Nephron (organoid): ENCODE data around the gene SMC4.

Experiments
- H3K27ac Mint-ChIP-seq, 3 experiments: 2 replicates each; pipeline ENCODE4 v1.8.0; 2020; ENCODE audit warnings: mixed read lengths in 3 of 3, mild to moderate bottlenecking in 2 of 3, moderate library complexity in 1 of 3
- H3K27me3 Mint-ChIP-seq: 2 replicates; pipeline ENCODE4 v1.8.0; 2021; ENCODE audit warnings: low read depth, mild to moderate bottlenecking, moderate library complexity, mixed read lengths
- H3K36me3 Mint-ChIP-seq: 2 replicates; pipeline ENCODE4 v1.8.0; 2020; ENCODE audit warnings: low read depth, mixed read lengths
- H3K4me1 Mint-ChIP-seq: 2 replicates; pipeline ENCODE4 v1.8.0; 2020; ENCODE audit warnings: mixed read lengths
- H3K4me3 Mint-ChIP-seq, 3 experiments: 2 replicates each; pipeline ENCODE4 v1.8.0; 2020; ENCODE audit warnings: mild to moderate bottlenecking in 3 of 3, mixed read lengths in 3 of 3, moderate library complexity in 2 of 3
- H3K9me3 Mint-ChIP-seq: 2 replicates; pipeline ENCODE4 v1.8.0; 2020; ENCODE audit warnings: mixed read lengths
- TF ChIP-seq, protein P1 (sequence below), 3 experiments: fragments of 200-600 bp; sonication (generic); IDR thresholded peaks; one replicate each; pipeline ENCODE4 v1.5.0; 2021; ENCODE audit warnings: antibody characterized with exemption in 3 of 3; ENCODE audit not compliant: unreplicated experiment in 3 of 3

SMC4 gene

DNA sequence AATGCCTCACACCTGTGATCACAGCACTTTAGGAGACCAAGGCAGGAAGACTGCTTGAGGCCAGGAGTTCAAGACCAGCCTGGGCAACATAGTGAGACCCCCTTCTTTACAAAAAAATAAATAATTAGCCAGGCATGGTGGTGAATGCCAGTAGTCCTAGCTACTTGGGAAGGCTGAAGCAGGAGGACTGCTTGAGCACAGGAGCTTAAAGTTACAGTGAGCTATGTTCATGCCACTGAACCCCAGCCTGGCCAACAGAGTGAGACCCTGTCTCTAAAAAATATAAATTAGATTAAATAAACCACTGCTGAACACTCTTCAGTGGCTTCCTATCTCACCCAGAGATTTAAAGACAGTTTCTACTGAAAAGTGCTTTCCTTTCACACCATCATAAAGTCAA, 6.7 kb upstream of the SMC4 start:
- H3K4me1 Mint-ChIP-seq: no peaks in the 10 kb centered on the region
- TF ChIP-seq, protein P1, sequence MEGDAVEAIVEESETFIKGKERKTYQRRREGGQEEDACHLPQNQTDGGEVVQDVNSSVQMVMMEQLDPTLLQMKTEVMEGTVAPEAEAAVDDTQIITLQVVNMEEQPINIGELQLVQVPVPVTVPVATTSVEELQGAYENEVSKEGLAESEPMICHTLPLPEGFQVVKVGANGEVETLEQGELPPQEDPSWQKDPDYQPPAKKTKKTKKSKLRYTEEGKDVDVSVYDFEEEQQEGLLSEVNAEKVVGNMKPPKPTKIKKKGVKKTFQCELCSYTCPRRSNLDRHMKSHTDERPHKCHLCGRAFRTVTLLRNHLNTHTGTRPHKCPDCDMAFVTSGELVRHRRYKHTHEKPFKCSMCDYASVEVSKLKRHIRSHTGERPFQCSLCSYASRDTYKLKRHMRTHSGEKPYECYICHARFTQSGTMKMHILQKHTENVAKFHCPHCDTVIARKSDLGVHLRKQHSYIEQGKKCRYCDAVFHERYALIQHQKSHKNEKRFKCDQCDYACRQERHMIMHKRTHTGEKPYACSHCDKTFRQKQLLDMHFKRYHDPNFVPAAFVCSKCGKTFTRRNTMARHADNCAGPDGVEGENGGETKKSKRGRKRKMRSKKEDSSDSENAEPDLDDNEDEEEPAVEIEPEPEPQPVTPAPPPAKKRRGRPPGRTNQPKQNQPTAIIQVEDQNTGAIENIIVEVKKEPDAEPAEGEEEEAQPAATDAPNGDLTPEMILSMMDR (IDR thresholded peaks at IDR 0.05; ENCODE audit: unreplicated experiment in 3 of 3): no peak
- no peaks in the 10 kb centered on the region for H3K27me3 Mint-ChIP-seq
- no peak overlapping the region for H3K27ac Mint-ChIP-seq
- no peaks in the 10 kb centered on the region for H3K9me3 Mint-ChIP-seq
- peaks cover 5% of the 10 kb centered on the region for H3K36me3 Mint-ChIP-seq
- H3K4me3 Mint-ChIP-seq: no peak overlapping the region

DNA sequence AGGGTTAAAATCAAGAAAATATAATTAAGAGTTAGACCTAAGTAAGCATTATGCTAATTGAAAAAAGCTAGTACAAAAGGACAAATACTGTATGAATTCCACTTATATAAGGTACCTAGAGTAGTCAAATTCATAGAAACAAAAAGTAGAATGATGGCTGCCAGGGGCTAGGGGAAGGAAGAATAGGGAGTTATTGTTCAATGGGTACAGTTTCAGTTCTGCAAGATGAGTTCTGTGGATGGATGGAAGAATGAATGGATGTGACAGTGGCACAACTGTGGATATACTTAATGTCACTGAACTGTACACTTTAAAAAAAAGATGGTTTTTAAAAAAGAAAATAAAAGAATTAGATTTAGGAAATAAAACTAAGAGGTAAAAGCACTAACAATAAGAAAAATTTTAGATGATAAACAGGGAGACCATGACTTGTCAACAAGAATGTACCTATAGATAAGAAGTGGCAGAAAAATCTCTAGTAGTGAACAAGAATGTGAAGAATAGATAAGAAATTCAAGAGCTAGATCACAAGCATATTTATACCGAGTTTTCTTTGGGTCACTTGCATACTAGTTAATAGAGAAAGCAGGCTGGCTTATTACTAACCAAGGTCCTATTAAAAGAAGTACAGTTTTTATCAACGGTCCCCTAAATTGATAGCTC, 6.0 kb upstream of the SMC4 start:
- Mint-ChIP-seq H3K27me3 (no peaks in the 10 kb centered on the region), H3K9me3 (no peaks in the 10 kb centered on the region), H3K4me3 (no peak overlapping the region), H3K36me3 (no peaks in the 10 kb centered on the region), H3K4me1 (peaks cover 5% of the 10 kb centered on the region), H3K27ac (no peak overlapping the region)
- TF ChIP-seq, protein P1 (IDR thresholded peaks at IDR 0.05; ENCODE audit: unreplicated experiment in 3 of 3): no peak

DNA sequence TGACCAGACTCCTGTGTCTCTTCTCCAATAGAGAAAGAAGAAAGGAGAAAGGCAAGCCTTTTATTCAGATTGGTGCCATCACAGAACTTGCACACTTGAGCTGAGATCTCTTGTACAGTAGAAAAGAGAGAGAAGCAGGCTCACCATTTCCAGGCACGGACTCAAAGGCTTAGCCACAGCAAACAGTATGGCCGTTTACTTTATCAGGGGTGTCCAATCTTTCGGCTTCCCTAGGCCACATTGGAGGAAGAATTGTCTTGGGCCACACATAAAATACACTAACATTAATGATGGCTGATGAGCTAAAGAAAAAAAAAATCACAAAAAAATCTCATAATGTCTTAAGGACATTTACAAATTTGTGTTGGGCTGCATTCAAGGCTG, 5.4 kb upstream of the SMC4 start:
- no peaks in the 10 kb centered on the region for H3K27me3 Mint-ChIP-seq
- H3K27ac Mint-ChIP-seq: no peak overlapping the region
- no peaks in the 10 kb centered on the region for H3K9me3 Mint-ChIP-seq
- H3K4me3 Mint-ChIP-seq: no peak overlapping the region
- TF ChIP-seq, protein P1 (IDR thresholded peaks at IDR 0.05; ENCODE audit: unreplicated experiment in 3 of 3): no peak
- H3K36me3 Mint-ChIP-seq: no peaks in the 10 kb centered on the region
- peaks cover 9% of the 10 kb centered on the region for H3K4me1 Mint-ChIP-seq

DNA sequence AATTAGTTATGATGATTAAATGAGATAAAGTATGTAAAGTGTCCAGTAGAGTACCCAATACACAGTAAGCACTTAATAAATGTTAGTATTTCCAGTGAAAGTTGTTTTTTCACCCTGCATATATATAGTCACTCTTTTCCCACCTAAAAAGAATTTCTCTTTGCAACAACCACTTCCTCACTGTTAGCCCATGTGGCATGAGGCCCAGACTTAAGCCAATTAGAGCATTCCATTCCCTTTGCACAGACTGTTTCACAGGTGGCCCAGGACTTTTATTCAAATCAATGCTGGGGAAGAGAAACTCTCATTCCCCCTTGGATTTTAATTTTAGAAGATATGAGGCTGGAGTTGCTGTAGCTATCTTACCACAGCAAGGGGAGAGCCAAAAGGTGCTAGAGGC, 4.2 kb upstream of the SMC4 start:
- TF ChIP-seq, protein P1 (IDR thresholded peaks at IDR 0.05; ENCODE audit: unreplicated experiment in 3 of 3): no peak
- Mint-ChIP-seq H3K4me3 (no peak overlapping the region), H3K4me1 (peaks cover 11% of the 10 kb centered on the region), H3K9me3 (no peaks in the 10 kb centered on the region), H3K27ac (no peak overlapping the region), H3K36me3 (no peaks in the 10 kb centered on the region), H3K27me3 (no peaks in the 10 kb centered on the region)

DNA sequence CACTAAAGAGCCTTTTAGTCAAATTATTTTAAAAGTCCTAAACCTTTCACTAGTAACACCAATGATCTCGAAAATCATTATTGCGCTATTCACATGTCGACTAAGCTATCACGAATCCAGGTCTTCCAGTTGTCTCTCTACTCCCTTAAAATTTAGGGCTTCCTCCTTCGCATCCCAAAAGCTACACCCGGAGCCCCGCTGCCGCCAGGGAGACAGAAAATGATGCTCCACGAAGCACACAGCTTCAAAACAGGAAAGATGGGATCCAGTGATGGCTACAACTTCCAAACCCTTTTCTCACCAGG, 678 bp upstream of the SMC4 start:
- H3K4me3 Mint-ChIP-seq: peak overlapping the region; percentile 92 to 97 (median 96)
- H3K4me1 Mint-ChIP-seq: peaks cover 40% of the 10 kb centered on the region
- TF ChIP-seq, protein P1 (IDR thresholded peaks at IDR 0.05; ENCODE audit: unreplicated experiment in 3 of 3): no peak
- H3K36me3 Mint-ChIP-seq: no peaks in the 10 kb centered on the region
- peaks cover 5% of the 10 kb centered on the region for H3K27me3 Mint-ChIP-seq
- H3K9me3 Mint-ChIP-seq: no peaks in the 10 kb centered on the region
- peak overlapping the region; percentile 99 for H3K27ac Mint-ChIP-seq

DNA sequence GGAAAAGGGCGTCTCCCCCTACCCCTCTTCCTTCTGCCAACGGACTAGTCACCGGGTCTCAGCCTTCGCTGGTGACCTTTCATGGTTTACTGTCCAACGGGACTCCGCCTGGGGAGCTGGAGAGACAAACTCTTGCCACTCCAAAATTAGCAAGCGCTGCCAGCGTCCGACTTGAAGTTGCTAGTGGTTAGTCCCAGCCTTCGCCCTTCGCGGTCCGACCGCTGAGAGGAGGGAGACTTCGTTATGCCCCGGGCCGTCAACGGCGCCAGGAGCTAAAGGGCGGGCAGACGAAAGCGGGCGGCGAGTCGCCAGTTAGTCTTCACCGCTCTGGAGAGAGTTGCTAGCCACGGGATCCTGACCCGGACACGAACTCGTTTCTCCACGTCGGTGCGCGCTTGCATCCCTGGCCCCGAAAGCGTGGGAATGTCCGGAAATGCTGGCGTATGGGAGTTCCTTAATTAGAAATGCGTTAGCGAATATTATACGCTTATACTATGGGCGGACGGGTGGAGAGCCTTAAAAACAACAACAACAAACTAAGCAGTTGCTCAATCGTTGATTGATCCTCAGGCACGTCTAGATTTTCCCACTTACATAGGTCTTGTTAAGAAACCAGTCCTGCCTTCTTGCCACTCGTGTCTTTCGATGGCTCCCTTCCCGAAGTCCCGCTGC, 716 bp downstream of the SMC4 start:
- Mint-ChIP-seq H3K4me1 (peaks cover 45% of the 10 kb centered on the region), H3K27ac (peak overlapping the region; percentile 99), H3K36me3 (no peaks in the 10 kb centered on the region), H3K27me3 (peaks cover 5% of the 10 kb centered on the region), H3K9me3 (no peaks in the 10 kb centered on the region), H3K4me3 (peak overlapping the region; percentile 92 to 97 (median 96))
- TF ChIP-seq, protein P1 (IDR thresholded peaks at IDR 0.05; ENCODE audit: unreplicated experiment in 3 of 3): no peak
